Effector memory CD8-positive, alpha-beta T cell (primary cell): ENCODE measurements around the gene STRN.
"Not testable (repeated sequence)": the region's sequence is repeated elsewhere in the genome, so short reads cannot be mapped to it uniquely, and the experiment has no call there.

ENCODE experiments used
- ATAC-seq: fragments of 150-1000 bp; cut with Tn5 transposase; replicated peaks from 2 replicates; pipeline ENCODE4 v1.10.0; 2021; ENCODE audit warnings: mild to moderate bottlenecking, moderate library complexity
- DNase-seq, 3 experiments: peaks; one replicate each; pipeline ENCODE4 v3.0.0; 2021
- H3K27ac Mint-ChIP-seq, 2 donors: one replicate each; pipeline ENCODE4 v1.8.0; 2022; ENCODE audit warnings: mild to moderate bottlenecking in 2 of 2, mixed read lengths in 2 of 2, moderate library complexity in 2 of 2
- H3K27me3 Mint-ChIP-seq, 2 donors: one replicate each; pipeline ENCODE4 v1.8.0; 2022; ENCODE audit warnings: mixed read lengths in 2 of 2
- H3K36me3 Mint-ChIP-seq: one replicate; pipeline ENCODE4 v1.8.0; 2022; ENCODE audit warnings: mild to moderate bottlenecking, moderate library complexity, mixed read lengths; ENCODE audit not compliant: insufficient read depth
- H3K4me1 Mint-ChIP-seq, 2 donors: one replicate each; pipeline ENCODE4 v1.8.0; 2022; ENCODE audit warnings: low read depth in 2 of 2, mixed read lengths in 2 of 2
- H3K4me3 Mint-ChIP-seq, 2 donors: one replicate each; pipeline ENCODE4 v1.8.0; 2022; ENCODE audit warnings: mild to moderate bottlenecking in 2 of 2, mixed read lengths in 2 of 2, moderate library complexity in 2 of 2
- H3K9me3 Mint-ChIP-seq, 2 donors: one replicate each; pipeline ENCODE4 v1.8.0; 2022; ENCODE audit warnings: mixed read lengths in 2 of 2
- total RNA-seq, 9 experiments: gene quantifications; one replicate each; lab custom pipeline; 2026; lab: John Stamatoyannopoulos, UW

The STRN gene
- 46.7 to 98.3 (median 73.1) reads per million in 9 experiments for total RNA-seq

GRCh38 chr2:36966370-36967235 is at the start of gene STRN:
STRN (minus strand) TSS chr2:36966536; CDS start chr2:36966463, 73 bp downstream.
- Mint-ChIP-seq H3K27ac (peak within 1 kb of the TSS; percentile 97 to 99), H3K9me3 (no peaks in the 10 kb centered on the region), H3K27me3 (no peaks in the 10 kb centered on the region), H3K4me3 (peak within 1 kb of the TSS; percentile 98 to 99), H3K4me1 (peaks cover 45 to 48% of the 10 kb centered on the region in 2 donors), H3K36me3 (peaks cover 17% of the 10 kb centered on the region)
- peak; percentile 96 to 99 (median 98) for DNase-seq
- ATAC-seq: peak; percentile 87

DNA sequence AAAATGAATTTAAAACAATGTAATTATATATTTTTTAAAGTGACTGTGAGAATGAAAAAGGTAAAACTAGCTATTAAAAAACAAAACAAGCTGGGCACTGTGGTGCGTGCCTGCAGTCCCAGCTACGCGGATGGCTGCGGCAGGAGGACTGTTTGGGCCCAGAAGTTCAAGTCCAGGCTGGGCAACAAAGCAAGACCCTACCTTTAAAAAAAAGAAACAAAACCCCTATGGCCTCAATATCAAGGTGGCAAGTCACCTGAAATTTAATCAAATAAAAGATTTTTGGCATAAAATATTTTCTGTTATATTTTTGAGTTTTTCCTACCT is 46.9 kb upstream of the STRN start:
- DNase-seq (no peak), ATAC-seq (no peak)
- peaks cover 82% of the 10 kb centered on the region for H3K36me3 Mint-ChIP-seq
- H3K9me3 Mint-ChIP-seq: no peaks in the 10 kb centered on the region
- peaks cover 2 to 3% of the 10 kb centered on the region in 2 donors for H3K4me1 Mint-ChIP-seq
- peak overlapping the region in 1 of 2 donors; percentile 2 for H3K27ac Mint-ChIP-seq
- H3K4me3 Mint-ChIP-seq: no peak overlapping the region
- H3K27me3 Mint-ChIP-seq: no peaks in the 10 kb centered on the region

DNA sequence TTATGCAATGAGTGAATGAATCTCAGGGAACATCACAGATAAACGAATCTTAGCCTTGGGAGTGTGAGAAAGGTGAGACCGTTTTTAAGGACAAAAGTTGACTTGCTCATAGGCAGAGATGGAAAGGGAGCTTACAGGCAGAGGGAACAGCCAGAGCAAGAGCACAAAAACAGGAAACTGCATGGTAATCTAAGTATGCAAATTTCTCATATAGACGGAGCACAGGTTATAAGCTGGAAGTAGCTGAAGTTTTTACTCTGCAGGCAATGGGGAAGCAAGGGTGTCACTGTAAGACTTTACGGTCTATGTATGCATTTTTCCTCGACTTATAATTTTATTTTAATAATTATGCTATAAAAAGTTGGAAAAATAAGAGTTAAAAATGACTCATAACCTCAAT is 44.8 kb upstream of the STRN start:
- Mint-ChIP-seq H3K27ac (peak overlapping the region in 1 of 2 donors; percentile 5), H3K27me3 (no peaks in the 10 kb centered on the region), H3K36me3 (peaks cover 77% of the 10 kb centered on the region), H3K4me3 (no peak overlapping the region), H3K4me1 (peaks cover 2 to 3% of the 10 kb centered on the region in 2 donors), H3K9me3 (no peaks in the 10 kb centered on the region)
- DNase-seq (no peak), ATAC-seq (no peak)

GRCh38 chr2:37005118-37005868 is 39.0 kb upstream of the STRN start:
- Mint-ChIP-seq H3K4me3 (peak overlapping the region in 1 of 2 donors; percentile 43), H3K4me1 (peaks cover 5 to 14% of the 10 kb centered on the region in 2 donors), H3K9me3 (no peaks in the 10 kb centered on the region), H3K36me3 (peaks cover 79% of the 10 kb centered on the region), H3K27ac (peak overlapping the region in 1 of 2 donors; percentile 81), H3K27me3 (no peaks in the 10 kb centered on the region)
- DNase-seq (peak in 1 of 3 experiments; percentile 11), ATAC-seq (peak; percentile 78)

GRCh38 chr2:37000988-37001556 is 34.7 kb upstream of the STRN start:
- H3K4me3 Mint-ChIP-seq: no peak overlapping the region
- H3K27me3 Mint-ChIP-seq: no peaks in the 10 kb centered on the region
- ATAC-seq (no peak), DNase-seq (no peak)
- peaks cover 90% of the 10 kb centered on the region for H3K36me3 Mint-ChIP-seq
- peaks cover 5 to 11% of the 10 kb centered on the region in 2 donors for H3K4me1 Mint-ChIP-seq
- peak overlapping the region; percentile 7 to 18 for H3K27ac Mint-ChIP-seq
- H3K9me3 Mint-ChIP-seq: no peaks in the 10 kb centered on the region

DNA sequence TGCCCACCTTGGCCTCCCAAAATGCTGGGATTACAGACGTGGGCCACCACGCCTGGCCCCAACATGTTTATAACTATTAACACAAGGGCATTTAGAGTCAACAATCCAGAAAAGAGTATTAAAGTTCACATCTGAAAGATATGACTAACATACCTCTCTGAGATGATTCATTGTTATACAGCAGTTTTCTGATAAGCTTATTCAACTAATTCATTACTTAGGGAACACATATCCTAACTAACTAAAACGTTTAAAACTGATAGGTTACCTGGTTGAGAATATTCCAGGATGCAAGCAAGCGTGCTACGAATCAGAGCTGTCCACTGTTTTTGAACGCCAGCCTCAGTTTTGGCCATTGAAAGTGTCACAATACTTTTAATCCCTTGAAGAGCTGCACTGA is 34.0 kb upstream of the STRN start:
- DNase-seq (no peak), ATAC-seq (no peak)
- Mint-ChIP-seq H3K27ac (no peak overlapping the region), H3K9me3 (no peaks in the 10 kb centered on the region), H3K4me1 (peaks cover 3 to 7% of the 10 kb centered on the region in 2 donors), H3K4me3 (no peak overlapping the region), H3K27me3 (no peaks in the 10 kb centered on the region), H3K36me3 (peaks cover 87% of the 10 kb centered on the region)

GRCh38 chr2:36999416-36999815 is 33.1 kb upstream of the STRN start:
- not testable (repeated sequence) for ATAC-seq, H3K27ac Mint-ChIP-seq, H3K27me3 Mint-ChIP-seq, H3K9me3 Mint-ChIP-seq, H3K4me1 Mint-ChIP-seq, DNase-seq, H3K4me3 Mint-ChIP-seq
- peaks cover 88% of the 10 kb centered on the region for H3K36me3 Mint-ChIP-seq

GRCh38 chr2:36993841-36994620 is 27.7 kb upstream of the STRN start:
- no peak for DNase-seq
- no peaks in the 10 kb centered on the region for H3K27me3 Mint-ChIP-seq
- no peaks in the 10 kb centered on the region for H3K4me1 Mint-ChIP-seq
- no peak for ATAC-seq
- peak overlapping the region in 1 of 2 donors; percentile 62 for H3K27ac Mint-ChIP-seq
- H3K36me3 Mint-ChIP-seq: peaks cover 64% of the 10 kb centered on the region
- H3K4me3 Mint-ChIP-seq: no peak overlapping the region
- H3K9me3 Mint-ChIP-seq: no peaks in the 10 kb centered on the region

DNA sequence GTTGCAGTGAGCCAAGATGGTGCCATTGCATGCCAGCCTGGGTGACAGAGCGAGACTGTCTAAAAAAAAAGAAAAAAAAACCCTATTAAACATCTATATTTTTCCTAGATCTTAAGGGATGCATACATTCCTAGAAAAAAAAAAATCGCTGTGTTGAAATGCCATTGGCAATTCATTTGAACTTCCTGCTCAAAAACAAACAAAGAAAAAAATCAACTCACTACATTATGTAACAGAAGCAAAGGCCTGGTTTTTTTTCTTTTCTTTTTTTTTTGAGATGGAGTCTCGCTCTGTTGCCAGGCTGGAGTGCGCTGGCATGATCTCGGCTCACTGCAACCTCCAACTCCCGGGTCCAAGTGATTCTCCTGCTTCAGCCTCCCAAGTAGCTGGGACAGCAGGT is 21.7 kb upstream of the STRN start:
- Mint-ChIP-seq H3K27ac (peak overlapping the region in 1 of 2 donors; percentile 26), H3K36me3 (peaks cover 58% of the 10 kb centered on the region), H3K4me1 (no peaks in the 10 kb centered on the region), H3K9me3 (no peaks in the 10 kb centered on the region), H3K27me3 (no peaks in the 10 kb centered on the region), H3K4me3 (no peak overlapping the region)
- no peak for DNase-seq
- no peak for ATAC-seq

GRCh38 chr2:36982467-36982866 is 16.1 kb upstream of the STRN start:
- DNase-seq: no peak
- peaks cover 0 to 2% of the 10 kb centered on the region in 2 donors for H3K9me3 Mint-ChIP-seq
- H3K27me3 Mint-ChIP-seq: no peaks in the 10 kb centered on the region
- no peak for ATAC-seq
- H3K4me3 Mint-ChIP-seq: no peak overlapping the region
- no peak overlapping the region for H3K27ac Mint-ChIP-seq
- H3K36me3 Mint-ChIP-seq: peaks cover 33% of the 10 kb centered on the region
- H3K4me1 Mint-ChIP-seq: no peaks in the 10 kb centered on the region

GRCh38 chr2:36981911-36982310 is 15.6 kb upstream of the STRN start:
- Mint-ChIP-seq H3K36me3 (peaks cover 28% of the 10 kb centered on the region), H3K4me1 (no peaks in the 10 kb centered on the region), H3K27me3 (no peaks in the 10 kb centered on the region), H3K9me3 (peaks cover 0 to 2% of the 10 kb centered on the region in 2 donors), H3K4me3 (no peak overlapping the region), H3K27ac (peak overlapping the region in 1 of 2 donors; percentile 55)
- DNase-seq (no peak), ATAC-seq (no peak)

DNA sequence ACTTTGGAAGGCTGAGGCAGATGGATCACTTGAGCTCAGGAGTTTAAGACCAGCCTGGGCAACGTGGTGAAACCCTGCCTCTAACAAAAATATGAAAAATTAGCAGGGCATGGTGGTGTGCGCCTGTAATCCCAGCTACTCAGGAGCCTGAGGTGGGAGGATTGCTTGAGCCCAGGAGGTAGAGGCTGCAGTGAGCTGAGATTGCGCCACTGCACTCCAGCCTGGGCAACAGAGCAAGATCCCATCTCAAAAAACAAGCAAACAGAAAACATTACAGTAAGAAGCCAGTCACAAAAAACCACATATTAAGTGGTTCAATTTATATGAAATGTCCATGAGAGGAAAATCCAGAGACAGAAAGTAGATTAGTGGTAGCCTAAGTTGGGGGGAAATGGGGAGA is 12.7 kb upstream of the STRN start:
- not testable (repeated sequence) for H3K9me3 Mint-ChIP-seq, ATAC-seq, DNase-seq, H3K4me1 Mint-ChIP-seq, H3K27me3 Mint-ChIP-seq, H3K4me3 Mint-ChIP-seq
- peak overlapping the region in 1 of 2 donors; percentile 51 for H3K27ac Mint-ChIP-seq
- H3K36me3 Mint-ChIP-seq: peaks cover 14% of the 10 kb centered on the region

DNA sequence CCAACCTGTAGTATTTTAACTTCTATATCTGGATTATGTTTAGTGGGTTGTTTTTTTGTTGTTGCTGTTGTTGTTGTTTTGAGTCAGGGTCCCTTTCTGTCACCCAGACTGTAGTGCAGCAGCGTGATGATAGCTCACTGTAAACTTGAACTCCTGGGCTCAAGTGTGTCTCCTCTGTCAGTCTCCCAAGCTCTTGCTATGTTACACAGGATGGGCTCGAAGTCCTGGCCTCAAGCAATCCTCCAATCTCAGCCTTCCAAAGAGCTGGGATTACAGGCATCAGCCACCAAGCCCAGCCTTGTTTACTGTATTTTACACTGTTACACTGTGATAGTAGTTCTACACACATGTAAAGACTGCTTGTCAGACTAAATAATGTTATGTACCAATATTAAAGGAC is 9.7 kb upstream of the STRN start:
- Mint-ChIP-seq H3K4me1 (no peaks in the 10 kb centered on the region), H3K27ac (peak overlapping the region in 1 of 2 donors; percentile 81), H3K4me3 (no peak overlapping the region), H3K36me3 (peaks cover 5% of the 10 kb centered on the region), H3K27me3 (no peaks in the 10 kb centered on the region), H3K9me3 (peaks cover 0 to 2% of the 10 kb centered on the region in 2 donors)
- ATAC-seq (no peak), DNase-seq (no peak)
